HEK293T (cell line): ENCODE results near the gene ARSA.

ENCODE experiments used
- CTCF ChIA-PET: fragments of 350-600 bp; formaldehyde crosslinking; extraction: SDS; loops from one replicate; lab custom pipeline; 2021; ENCODE audit warnings: antibody characterized with exemption, inconsistent platforms; lab: Yijun Ruan, JAX
- POLR2A ChIA-PET: fragments of 350-600 bp; formaldehyde crosslinking; extraction: SDS; loops from one replicate; lab custom pipeline; 2020; ENCODE audit warnings: antibody characterized with exemption, inconsistent platforms; lab: Yijun Ruan, JAX
- DNase-seq: peaks from one replicate; pipeline ENCODE4 v3.0.0; 2012; ENCODE audit warnings: mixed read lengths; ENCODE audit errors: extremely low spot score
- ARNT ChIP-seq: fragments of 450-650 bp; IDR thresholded peaks from 2 replicates; pipeline ENCODE4 v1.6.1; 2017; ENCODE audit warnings: mild to moderate bottlenecking
- BHLHE40 ChIP-seq: fragments of 450-650 bp; IDR thresholded peaks from 2 replicates; pipeline ENCODE4 v1.6.1; 2016; ENCODE audit warnings: mild to moderate bottlenecking, moderate library complexity, borderline replicate concordance
- CTBP1 ChIP-seq: fragments of 450-650 bp; IDR thresholded peaks from 2 replicates; pipeline ENCODE4 v1.6.1; 2016; ENCODE audit warnings: borderline replicate concordance
- ELF4 ChIP-seq: fragments of 450-650 bp; IDR thresholded peaks from 2 replicates; pipeline ENCODE4 v1.6.1; 2017; ENCODE audit warnings: antibody characterized with exemption
- FOXA1 ChIP-seq: fragments of 450-650 bp; IDR thresholded peaks from 2 replicates; pipeline ENCODE4 v1.6.1; 2016; ENCODE audit warnings: mild to moderate bottlenecking
- FOXK2 ChIP-seq: fragments of 450-650 bp; IDR thresholded peaks from 2 replicates; pipeline ENCODE4 v1.6.1; 2016; ENCODE audit warnings: mild to moderate bottlenecking
- FOXM1 ChIP-seq: fragments of 450-650 bp; IDR thresholded peaks from 2 replicates; pipeline ENCODE4 v1.6.1; 2017; ENCODE audit warnings: mild to moderate bottlenecking, borderline replicate concordance
- HDGF ChIP-seq: fragments of 450-650 bp; IDR thresholded peaks from 2 replicates; pipeline ENCODE4 v1.6.1; 2017; ENCODE audit warnings: antibody characterized with exemption, borderline replicate concordance
- L3MBTL2 ChIP-seq: fragments of 450-650 bp; conservative IDR thresholded peaks from 2 replicates; pipeline ENCODE4 v1.6.1; 2016; ENCODE audit warnings: mild to moderate bottlenecking
- LEF1 ChIP-seq: fragments of 450-650 bp; IDR thresholded peaks from 2 replicates; pipeline ENCODE4 v1.6.1; 2017; ENCODE audit warnings: mild to moderate bottlenecking, borderline replicate concordance
- NFRKB ChIP-seq: fragments of 450-650 bp; IDR thresholded peaks from 2 replicates; pipeline ENCODE4 v1.6.1; 2016; ENCODE audit warnings: mild to moderate bottlenecking, moderate library complexity
- PKNOX1 ChIP-seq: fragments of 450-650 bp; IDR thresholded peaks from 2 replicates; pipeline ENCODE4 v1.6.1; 2016
- SP1 ChIP-seq: fragments of 450-650 bp; IDR thresholded peaks from 2 replicates; pipeline ENCODE4 v1.6.1; 2017
- SUZ12 ChIP-seq: fragments of 450-650 bp; IDR thresholded peaks from 2 replicates; pipeline ENCODE4 v1.6.1; 2016; ENCODE audit warnings: mild to moderate bottlenecking
- TARDBP ChIP-seq: fragments of 450-650 bp; IDR thresholded peaks from 2 replicates; pipeline ENCODE4 v1.6.1; 2016
- ZNF384 ChIP-seq: fragments of 450-650 bp; IDR thresholded peaks from 2 replicates; pipeline ENCODE4 v1.6.1; 2016

The ARSA gene

GRCh38 chr22:50613291-50613981 is 14.5 kb downstream of the ARSA start:
- no peak for TF ChIP-seq ELF4
- no peak for TF ChIP-seq BHLHE40
- TF ChIP-seq FOXK2, result no peak
- no peak for TF ChIP-seq FOXA1
- no peak for TF ChIP-seq CTBP1
- no peak for TF ChIP-seq SP1
- TF ChIP-seq FOXM1, result no peak
- TF ChIP-seq SUZ12, result no peak
- no peak for TF ChIP-seq L3MBTL2
- ChIA-PET CTCF (interaction anchor here (1.4 kb wide), 1 partner anchor 50 kb away, joined by 4 read pairs; no protein-coding TSS in a partner anchor), POLR2A (interaction anchor here (0.6 to 1.5 kb wide), 3 partner anchors 38 to 89 kb away, joined by 3 to 4 read pairs (median 3); partner anchors contain the start of gene SCO2)
- no peak for DNase-seq

- peak; percentile 40; the same call in 1 of the 2 replicates for TF ChIP-seq L3MBTL2
- no peak for TF ChIP-seq ELF4
- TF ChIP-seq ZNF384, result no peak
- TF ChIP-seq HDGF, result no peak
- DNase-seq, result peak; percentile 84
- CTCF ChIA-PET, result interaction anchor here (1.2 to 1.4 kb wide), 3 partner anchors 8 to 87 kb away, joined by 4 read pairs; partner anchors contain the start of gene SCO2
- POLR2A ChIA-PET, result interaction anchor here (0.6 to 1.5 kb wide), 5 partner anchors 8 to 88 kb away, joined by 3 to 4 read pairs (median 3); partner anchors contain the start of genes CHKB and SCO2
Measured at GRCh38 chr22:50612528-50613221, 15.3 kb downstream of the ARSA start.

GRCh38 chr22:50612168-50612527 is 15.8 kb downstream of the ARSA start:
- POLR2A ChIA-PET, result interaction anchor here (0.7 to 1.5 kb wide), 3 partner anchors 9 to 87 kb away, joined by 3 to 4 read pairs (median 4); partner anchors contain the start of genes CHKB and SCO2
- CTCF ChIA-PET, result interaction anchor here (1.2 to 1.4 kb wide), 3 partner anchors 9 to 87 kb away, joined by 4 read pairs; partner anchors contain the start of gene SCO2
- TF ChIP-seq L3MBTL2 (no peak), ARNT (no peak), SP1 (no peak)
- DNase-seq, result no peak

GRCh38 chr22:50611341-50612060 is 16.5 kb downstream of the ARSA start:
- CTCF ChIA-PET, result interaction anchor here (1.2 to 1.4 kb wide), 2 partner anchors 9 to 86 kb away, joined by 4 read pairs; partner anchors contain the start of gene SCO2

GRCh38 chr22:50610581-50610980 is 17.4 kb downstream of the ARSA start:
- ChIA-PET POLR2A (interaction anchor here (0.9 to 1.4 kb wide), 4 partner anchors 9 to 85 kb away, joined by 3 to 6 read pairs (median 4); partner anchors contain the start of gene SCO2), CTCF (no interaction called here)
- no peak for TF ChIP-seq ARNT
- TF ChIP-seq FOXK2, result no peak
- TF ChIP-seq PKNOX1, result no peak
- no peak for TF ChIP-seq ZNF384
- TF ChIP-seq FOXA1, result no peak
- TF ChIP-seq HDGF, result no peak
- no peak for TF ChIP-seq SUZ12
- no peak for TF ChIP-seq L3MBTL2
- TF ChIP-seq FOXM1, result no peak
- no peak for TF ChIP-seq CTBP1
- TF ChIP-seq ELF4, result no peak
- no peak for TF ChIP-seq SP1
- no peak for TF ChIP-seq TARDBP
- TF ChIP-seq LEF1, result no peak
- DNase-seq, result no peak

More at GRCh38 chr22:50611341-50612060, 16.5 kb downstream of the ARSA start:
- POLR2A ChIA-PET, result interaction anchor here (1.0 to 1.4 kb wide), 2 partner anchors 10 to 86 kb away, joined by 5 to 6 read pairs; partner anchors contain the start of gene SCO2
- DNase-seq, result no peak
- no peak for TF ChIP-seq NFRKB

GRCh38 chr22:50610041-50610451 is 17.9 kb downstream of the ARSA start:
- ChIA-PET POLR2A (interaction anchor here (0.9 to 1.4 kb wide), 4 partner anchors 9 to 85 kb away, joined by 3 to 5 read pairs (median 4); partner anchors contain the start of genes CHKB and SCO2), CTCF (no interaction called here)
- no peak for DNase-seq
- no peak for TF ChIP-seq CTBP1
- TF ChIP-seq FOXA1, result no peak
- TF ChIP-seq BHLHE40, result no peak
- TF ChIP-seq LEF1, result no peak
- no peak for TF ChIP-seq HDGF
- no peak for TF ChIP-seq FOXM1
- TF ChIP-seq PKNOX1, result no peak

GRCh38 chr22:50609599-50609998 is 18.4 kb downstream of the ARSA start:
- ChIA-PET POLR2A (interaction anchor here (0.9 to 1.4 kb wide), 3 partner anchors 8 to 27 kb away, joined by 3 to 4 read pairs (median 3); partner anchors contain the start of gene CHKB), CTCF (no interaction called here)
- TF ChIP-seq CTBP1, result no peak
- DNase-seq, result no peak
